Hindlimb muscle (tissue), 1 donor: ENCODE data around the gene VPS13D. TPM values are rescaled to one million over a fixed set of nuclear protein-coding genes. Genes with fewer than 3 reads are reported as not detected.
A peak's percentile ranks its signal among the peaks of the same experiment; 100 is the strongest.

Source experiments
- DNase-seq: peaks from one replicate; pipeline ENCODE4 v3.0.0-alpha.2; 2013
- polyA plus RNA-seq: library from polyadenylated mRNA; unstranded; fragments of 120-200 nt; gene quantifications from one replicate; pipeline ENCODE4 v1.2.1, GENCODE V29; 2013; ENCODE audit not compliant: insufficient read length

VPS13D gene
- polyA plus RNA-seq, 1 donor: 17.8 TPM

DNA sequence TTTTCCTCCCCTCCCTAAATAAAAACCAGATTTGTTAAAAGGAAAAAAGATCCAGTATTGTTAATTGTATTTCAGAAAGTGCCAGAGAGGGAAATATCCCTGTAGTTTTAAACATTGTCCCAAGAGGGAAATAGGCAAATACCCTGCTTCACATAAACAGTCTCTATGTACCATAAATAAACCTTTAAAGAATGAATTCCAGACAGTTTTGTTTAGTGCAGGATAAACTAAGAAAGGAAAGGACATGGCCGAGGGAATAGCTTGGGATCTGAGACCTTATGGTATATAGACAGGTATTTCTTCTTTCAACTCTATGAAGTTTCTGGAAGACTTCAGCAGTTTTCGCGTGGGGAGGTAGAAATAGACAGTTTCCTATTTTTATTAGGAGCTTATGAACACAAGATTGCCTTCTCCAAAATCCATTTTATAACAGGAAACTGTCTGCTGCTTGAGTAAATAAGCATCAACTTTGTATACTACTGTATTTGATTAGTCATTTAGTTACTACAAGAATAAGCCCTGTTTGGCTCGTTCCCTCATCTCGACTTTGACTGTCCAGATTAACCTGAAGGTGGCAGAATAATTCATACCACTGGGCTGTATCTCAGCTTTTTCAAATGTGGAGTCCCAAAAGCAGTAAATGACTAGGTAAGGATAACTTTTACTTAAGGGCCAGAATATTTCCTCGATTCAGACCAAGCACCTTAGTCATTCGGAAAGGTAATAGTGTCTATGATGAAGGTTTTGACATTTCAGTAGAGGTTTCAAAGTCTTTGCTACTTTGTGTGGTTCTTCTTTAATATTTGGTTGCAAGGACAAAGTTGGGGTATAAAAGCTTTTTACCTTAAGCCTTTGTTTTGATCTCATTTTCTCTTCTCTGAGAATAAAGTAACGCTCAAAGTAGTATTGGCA is 177.5 kb downstream of the VPS13D start:
- DNase-seq: no peak

DNA sequence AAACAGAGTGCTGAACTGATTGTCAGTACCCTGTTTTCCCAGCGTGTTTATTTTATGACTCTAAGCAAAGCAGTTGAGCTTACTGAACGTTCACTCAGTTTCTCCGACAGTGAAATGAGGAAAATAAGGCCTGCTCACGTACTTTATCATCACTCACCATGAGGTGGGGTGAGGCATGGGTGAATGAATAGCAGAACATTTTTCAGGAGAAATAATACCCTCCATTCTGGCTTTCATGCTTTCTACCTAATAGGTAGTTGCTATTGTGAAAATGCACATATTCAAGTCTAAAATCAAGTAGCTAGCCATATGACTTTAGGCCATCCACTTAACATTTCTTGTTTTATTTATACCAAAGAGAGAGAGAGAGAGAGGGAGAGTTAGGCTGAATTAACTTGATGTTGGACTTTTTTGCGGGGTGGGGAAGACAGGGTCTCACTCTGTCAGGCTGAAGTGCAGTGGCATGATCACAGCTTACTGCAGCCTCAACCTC is 178.2 kb downstream of the VPS13D start:
- no peak for DNase-seq

DNA sequence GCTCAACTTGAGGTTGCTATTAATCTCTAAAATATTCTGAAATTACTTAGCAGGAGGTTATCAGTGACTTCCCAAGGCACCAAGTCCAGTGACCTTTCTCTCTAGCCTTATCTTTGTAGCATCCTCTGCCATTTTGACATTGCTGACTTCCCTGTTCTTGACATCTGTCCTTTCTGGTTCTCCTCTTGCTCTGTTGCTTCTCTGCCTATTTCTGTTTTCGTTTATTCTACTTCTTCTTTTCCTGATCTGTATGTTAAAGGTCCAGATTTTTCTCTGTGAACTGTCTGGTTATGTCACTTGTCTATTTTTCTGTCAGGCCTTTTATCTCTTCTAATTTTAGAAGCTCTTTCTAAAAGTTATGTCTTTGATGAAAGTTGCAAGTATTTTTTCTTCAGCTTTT is 178.8 kb downstream of the VPS13D start:
- no peak for DNase-seq

DNA sequence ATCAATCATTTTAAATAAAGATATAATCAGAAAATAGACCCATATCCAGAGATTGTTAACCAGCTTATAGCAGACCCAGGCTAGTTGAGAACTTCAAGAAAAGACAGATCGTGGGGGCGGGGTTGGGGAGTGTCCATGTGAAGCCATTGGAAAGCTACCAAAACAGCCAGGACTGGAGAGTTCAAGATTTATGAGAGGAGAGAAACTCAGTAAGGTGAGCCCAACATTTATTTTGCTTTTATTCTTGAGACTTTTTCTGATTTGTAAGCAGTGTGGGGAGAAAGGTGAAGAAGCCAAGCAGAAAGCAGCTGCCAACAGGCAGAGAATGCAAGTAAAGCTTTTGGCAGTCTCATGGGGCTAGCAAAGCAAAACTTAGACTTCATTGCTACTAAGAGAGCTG is 179.9 kb downstream of the VPS13D start:
- no peak for DNase-seq

DNA sequence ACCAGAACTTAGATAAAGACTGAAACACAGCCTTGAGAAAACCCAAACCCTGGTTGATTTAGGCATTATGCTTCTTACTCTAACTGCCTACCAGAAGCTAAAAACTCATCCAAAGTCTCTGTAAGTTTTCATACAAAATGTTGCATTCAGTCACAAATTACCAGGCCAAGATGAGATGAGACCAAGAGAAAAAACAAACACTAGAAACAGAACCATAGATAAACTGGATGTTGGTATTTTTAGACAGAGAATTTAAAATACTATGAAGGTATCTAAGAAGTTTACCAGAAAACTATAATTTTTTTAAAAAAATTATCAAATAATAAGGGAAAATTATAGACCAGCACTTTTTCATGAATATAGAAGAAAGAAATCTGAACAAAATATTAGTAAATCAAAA is 180.5 kb downstream of the VPS13D start:
- no peak for DNase-seq

DNA sequence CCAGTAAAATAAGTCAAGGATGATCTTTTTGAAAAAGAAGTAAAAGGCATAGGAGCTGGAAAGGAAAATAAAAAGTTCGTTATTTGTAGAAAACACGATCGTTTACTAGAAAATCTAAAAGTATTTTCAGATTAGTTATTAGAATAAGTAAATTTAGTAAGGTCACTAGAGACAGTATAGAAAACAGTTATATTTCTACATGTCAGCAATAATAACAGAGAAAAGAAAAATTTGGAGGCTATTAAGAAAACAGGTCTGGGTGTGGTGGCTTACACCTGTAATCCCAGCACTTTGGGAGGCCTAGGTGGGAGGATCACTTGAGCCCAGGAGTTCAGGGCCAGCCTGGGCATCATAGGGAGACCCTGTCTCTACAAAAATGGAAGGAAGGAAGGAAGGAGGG is 181.3 kb downstream of the VPS13D start:
- DNase-seq: no peak

DNA sequence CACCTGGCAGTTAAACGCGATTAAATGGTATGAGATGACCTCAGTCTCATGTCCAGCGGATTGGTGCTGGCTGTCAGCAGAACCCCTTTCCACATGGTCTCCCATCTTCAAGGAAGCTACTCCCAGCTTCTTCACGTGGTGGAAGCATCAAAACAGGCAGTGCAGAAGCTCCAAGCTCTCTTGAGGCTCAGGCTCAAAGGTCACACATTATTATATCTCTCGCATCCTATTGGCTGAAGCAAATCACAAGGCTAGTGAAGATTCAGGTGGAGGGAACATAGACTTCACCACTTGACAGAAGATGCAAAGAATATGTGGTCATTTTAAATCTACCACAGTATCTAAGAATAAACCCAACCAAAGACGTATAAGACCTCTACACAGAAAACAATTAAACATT is 181.9 kb downstream of the VPS13D start:
- no peak for DNase-seq

DNA sequence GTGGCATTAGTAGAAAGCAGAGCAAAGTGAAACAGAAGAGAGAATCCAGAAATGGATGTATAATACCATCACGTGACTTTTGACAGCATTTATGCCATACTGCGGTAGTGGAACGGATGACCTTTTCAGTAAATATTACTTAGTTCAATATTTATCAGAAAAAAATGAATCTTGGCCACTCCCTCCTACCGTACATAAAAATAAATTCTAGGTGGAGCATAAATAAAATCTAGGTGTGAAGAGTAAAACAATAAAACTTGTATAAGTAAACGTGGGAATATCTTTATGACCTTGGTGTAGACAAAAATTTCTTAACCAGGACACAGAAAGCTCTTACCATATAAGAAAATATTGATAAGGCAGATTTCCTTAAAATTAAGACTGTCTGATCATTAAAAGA is 182.6 kb downstream of the VPS13D start:
- DNase-seq: no peak

DNA sequence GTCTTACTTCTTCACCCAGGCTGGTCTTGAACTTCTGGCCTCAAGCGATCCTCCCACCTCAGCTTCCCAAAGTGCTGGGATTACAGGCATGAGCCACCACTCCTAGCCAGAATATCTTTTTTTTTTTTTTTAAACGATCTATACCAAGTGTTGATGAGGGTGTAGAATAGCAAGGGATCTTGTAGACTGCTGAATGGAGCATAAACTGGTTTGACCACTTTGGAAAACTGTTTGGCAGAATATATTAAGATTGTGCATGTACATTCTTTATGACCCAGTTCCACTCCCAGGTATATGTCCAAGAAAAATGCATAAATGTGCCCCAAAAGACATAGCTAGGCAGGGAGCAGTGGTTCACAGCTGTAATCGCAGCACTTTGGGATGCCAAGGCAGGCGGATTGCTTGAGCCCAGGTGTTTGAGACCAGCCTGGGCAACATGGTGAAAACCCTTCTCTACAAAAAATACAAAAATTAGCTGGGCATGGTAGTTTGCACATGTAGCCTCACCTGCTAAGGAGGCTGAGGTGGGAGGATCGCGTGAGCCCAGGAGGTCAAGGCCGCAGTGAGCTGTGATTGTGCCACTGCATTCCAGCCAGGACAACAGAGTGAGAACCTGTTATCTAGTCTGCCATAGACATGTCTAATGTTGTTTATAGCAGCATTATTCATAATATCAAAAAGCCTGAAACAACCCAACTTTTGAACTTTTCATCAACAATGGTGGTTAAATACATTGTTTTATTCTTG is 184.0 kb downstream of the VPS13D start:
- DNase-seq: no peak

DNA sequence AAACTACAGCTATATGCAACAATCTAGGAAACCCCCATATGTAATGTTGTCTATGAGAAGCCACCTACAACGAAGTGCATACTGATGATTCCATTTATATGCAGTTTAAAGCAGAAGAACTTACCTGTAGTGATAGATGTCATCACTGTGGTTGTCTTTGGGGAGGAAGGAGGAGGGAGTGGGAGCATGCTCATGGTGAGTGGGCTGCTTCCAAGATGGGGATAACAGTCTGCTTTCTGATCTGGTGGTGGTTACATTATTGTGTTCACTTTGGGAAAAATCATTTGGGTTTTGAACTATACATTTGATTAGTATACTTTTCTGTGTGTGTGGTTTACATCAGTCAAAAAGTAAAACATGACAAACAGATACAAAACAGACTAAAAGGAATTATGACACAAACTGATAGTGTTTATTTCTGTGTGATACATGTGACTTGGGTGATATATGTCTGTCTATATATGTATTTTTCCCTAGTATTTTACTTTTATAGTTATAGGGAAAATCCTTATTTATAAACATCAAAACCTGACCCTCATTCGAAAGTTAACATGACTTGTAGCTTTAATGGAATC is 184.7 kb downstream of the VPS13D start:
- no peak for DNase-seq

DNA sequence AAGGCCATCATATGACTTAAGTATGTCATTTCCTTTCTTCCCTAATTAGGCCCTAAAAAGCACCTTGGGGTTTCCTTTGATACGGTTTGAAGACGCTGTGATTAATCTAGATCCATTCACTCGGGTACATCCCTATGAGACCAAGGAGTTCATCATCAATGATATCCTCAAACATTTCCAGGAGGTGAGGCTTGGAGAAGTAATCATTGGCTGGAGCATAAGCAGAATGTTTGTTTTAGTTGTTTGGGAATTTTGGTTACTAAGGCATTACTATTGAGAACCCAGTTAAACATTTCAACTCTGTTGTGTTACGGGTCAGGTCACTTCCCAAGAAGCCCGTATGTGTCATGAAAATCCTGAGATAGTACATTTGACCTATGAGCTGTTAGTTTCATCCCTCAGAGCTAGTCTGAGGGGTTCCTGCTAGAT is 185.2 kb downstream of the VPS13D start:
- DNase-seq: no peak

DNA sequence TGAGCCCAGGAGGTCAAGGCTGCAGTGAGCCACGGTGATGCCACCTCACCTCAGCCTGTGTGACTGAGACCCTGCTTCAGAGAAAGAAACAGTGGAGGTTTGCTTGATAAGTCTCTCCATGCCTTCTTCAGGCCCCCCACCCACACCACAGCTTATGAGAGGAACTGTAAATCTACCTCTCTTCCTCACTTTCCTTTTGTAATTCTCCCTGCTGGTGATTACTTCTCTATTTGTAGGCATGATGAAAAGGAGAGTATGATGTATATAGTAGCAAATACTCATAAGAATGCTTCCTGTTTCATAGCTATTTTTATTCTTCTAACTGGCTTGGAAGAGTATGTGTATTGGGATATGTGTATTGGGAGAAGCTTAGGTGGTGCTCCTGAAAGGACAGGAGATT is 186.3 kb downstream of the VPS13D start:
- no peak for DNase-seq

DNA sequence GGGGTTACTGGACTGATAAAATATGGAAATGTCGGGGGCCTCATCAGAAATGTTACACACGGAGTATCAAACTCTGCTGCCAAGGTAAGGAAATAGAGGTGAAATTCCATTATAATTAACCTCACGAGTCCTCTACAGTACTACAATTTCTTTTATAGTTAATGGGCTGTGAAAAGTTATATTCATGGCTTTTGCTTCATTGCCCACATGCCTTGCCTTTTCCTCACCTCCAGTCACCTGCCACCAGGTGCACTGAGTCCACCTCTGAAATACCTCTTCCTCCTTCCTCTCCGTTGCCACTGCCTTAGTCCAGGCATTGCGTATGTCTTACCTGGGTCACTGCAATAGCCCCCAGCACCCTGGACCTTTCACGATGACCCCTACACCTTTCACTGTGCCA is 186.9 kb downstream of the VPS13D start:
- DNase-seq: no peak

DNA sequence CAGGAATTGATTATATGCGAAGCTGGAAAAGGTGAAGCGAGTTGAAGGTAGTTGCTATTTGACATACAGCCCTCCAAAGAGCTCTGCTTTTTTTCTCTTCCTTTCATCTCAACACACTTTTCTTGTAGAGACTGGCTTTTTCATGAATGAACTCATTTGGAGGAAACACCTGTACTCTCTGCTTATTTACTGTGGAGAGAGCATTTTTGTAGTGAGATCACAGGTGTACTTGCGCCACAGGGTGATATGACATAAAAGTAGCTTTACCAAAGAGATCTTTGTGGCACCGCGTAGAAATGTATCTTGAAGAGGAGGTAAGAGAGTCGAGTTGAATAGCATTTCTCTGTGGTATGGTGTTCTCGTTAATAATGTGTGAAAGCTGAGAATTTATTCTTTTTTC is 187.6 kb downstream of the VPS13D start:
- no peak for DNase-seq

DNA sequence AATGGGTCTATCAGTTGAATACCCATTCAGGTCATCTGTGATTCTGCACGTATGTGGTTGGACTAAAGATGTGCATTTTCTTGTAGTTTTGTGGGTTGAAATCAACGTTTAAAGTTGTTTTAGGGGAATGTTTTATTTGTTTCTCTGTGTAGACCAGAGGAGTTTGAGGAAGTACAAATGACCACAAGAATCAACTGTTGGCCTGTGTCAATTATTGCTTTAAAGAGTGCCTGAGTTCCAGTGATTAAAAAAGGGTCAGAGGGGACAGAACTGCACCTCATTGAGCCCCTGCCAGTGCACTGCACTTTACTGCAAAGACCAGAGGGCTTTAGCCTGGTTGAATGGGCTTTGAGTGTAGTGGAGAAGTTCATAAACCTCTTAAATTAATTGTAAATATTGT is 190.3 kb downstream of the VPS13D start:
- no peak for DNase-seq

DNA sequence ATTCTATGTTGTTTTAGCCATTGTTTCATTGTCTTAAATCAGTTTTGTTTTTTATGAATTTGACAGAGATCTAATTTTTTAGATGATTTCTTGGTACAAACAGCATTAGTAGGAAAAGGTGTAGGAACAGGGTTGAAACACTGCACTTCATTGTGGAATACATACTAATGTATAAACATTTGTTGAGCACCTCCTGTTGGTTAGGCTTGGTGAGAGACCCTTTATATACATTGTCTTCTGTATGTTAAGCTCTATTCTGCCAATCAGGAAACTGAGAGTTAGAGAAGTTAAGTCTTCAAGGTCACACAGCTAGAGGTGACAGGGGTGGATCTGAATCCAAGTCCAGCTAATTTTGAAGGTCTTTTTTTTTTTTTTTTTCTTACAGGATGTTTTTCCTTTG is 192.7 kb downstream of the VPS13D start:
- no peak for DNase-seq

DNA sequence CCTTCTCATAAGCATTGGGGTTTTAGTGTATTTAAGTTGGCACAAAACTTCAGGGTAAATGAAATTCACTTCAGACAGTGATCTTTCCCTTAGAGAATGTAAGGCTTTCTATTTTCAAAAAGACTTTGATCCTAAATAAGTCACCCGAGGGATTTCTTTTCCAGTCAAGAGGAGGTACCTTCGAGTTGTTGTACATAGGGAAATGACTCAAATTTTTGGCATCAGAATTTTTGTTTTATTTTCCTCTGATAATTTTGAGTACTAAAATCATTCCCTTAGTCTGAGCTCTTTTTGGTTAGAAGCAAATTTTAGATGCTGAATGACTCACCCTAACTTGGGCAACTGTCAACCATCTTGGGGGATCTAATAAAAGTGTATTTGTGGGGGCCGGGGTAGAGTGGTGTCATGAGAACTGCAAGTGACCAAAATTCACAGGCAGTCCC is 194.3 kb downstream of the VPS13D start:
- no peak for DNase-seq

DNA sequence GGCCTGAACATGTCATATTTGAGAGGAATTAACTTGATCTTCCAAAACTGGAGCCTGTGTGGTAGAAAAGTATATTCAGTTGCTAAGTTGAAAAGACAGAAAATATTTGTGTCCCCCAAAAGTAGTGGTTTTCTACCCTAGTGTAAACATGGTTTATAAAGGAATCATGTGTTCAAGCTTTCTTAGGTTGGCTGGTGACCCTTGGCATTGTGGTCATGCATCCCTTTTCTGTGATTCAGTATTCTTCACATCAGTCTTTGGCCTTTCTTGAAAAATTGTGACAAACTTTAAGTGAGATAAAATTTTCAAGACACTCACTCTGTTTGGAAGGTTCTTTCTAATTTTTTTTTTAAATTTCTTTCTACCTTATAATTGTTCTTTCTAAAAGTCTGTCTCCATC is 195.0 kb downstream of the VPS13D start:
- no peak for DNase-seq

DNA sequence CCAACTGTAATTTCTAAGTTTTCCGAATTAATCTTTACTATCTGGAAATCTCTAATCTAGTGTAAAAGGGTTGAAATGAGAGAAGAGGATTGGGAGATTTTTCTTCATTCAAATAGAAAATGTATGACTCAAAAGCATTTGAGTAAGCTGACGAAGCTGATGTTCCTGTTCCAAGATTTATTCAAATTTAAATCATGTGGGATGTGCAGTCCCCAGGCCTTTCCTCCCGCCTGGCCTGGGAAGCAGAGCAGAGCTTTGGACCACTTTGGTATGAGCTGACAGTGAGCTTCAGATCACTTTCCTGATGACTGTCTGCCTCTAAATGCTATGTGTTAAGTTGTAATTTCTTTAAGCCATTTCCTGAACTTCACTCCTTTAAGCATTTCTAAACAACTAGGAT is 196.2 kb downstream of the VPS13D start:
- DNase-seq: no peak

DNA sequence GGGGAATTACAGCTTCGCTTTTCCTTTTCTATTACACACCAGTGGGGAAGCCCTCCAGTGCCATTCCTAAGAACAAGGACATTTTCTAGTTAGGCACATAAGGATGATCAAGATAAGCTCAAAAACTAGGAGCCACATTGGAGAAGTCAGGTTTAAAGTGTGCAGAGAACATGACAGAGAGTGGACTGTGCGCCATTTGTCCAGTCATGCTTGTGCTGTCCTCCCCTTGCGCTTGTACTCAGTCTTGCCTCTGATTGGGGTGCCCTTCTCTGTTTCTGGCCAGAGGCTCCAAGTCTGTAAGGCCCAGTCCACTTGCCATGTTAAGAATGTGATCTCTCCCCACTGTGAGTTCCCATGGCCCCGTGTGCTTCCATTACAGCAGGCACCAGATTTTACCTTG is 198.5 kb downstream of the VPS13D start:
- DNase-seq: no peak

DNA sequence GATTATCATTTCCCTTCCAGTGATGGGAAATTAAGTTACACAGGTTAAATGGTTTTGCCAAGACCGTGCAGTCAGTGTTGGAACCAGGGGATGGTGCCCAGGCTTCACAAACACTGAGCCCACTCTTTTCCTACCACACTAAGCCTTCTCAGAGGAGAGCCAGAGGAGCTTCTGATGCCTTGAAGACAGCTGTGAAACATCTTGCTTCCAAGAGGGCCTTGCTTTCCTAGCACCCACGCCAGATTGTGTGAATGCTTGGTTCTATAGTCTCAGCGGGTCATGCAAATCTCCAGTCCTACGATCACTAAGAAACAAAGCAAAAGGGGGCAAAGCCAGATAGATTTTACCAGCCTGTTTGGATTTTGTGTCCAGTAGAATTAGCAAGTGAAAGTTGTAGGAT is 200.7 kb downstream of the VPS13D start:
- no peak for DNase-seq

DNA sequence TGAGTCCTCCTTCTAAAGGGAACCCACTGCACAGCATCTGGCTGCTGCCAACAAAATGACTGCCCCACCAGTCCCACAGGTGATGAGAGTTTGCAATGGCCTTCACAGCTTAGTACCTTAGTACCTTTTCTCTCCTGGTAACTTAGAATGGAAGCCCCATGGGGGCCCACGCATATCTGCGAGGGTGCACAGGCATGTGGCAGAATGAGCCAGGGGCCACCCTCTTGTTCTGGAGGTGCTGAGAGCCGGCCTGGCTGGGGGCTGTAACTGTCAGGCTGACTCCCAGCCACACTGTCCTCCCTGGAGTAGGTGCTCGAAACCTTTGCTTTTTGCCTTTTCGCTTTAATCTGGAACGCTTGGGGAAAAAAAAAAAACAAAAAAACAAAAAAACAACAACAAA is 203.1 kb downstream of the VPS13D start:
- DNase-seq: no peak

DNA sequence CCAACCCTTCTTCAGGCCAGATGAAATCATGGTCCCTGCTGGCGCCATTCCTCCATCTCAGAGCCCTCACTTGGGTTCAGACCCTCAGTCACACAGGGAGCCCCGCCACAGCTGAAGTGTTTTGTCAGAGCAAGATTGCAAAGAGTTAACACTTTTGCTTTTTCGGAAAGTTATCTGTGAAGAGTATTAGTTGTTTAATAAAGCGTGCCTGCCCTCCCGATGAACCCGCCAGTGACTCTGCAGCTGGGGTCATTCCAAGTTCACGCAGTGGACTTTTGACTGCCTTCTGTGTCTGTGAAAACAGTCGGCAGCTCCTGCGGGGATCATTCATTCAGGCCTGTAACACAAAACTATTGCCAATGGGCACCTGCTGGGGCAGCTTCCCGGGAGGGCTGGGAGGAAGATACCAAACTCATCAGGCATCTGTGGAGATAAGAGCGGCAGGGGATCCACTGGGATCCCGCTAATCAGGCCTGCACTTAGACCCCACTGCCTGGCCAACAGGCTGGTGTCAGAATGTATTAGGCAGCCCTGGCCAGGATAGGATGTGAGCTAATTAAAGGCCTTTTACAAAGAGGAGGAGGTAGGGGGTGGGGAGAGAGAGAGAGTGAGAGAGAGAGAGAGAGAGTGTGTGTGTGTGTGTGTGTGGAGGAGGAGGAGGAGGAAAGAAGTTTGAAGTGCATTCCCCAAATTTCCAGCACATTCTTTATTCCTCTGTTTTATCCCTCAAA is 203.7 kb downstream of the VPS13D start:
- peak; percentile 77 for DNase-seq
